IPS-18c (cell line): Measurements from ENCODE around the gene ME3.

Experiments used
- H3K4me3 ChIP-seq: 2 replicates; pipeline ENCODE4 v1.7.0; 2013; ENCODE audit warnings: low read depth, mild to moderate bottlenecking, low read length, moderate library complexity; ENCODE audit not compliant: insufficient read depth
- H3K9me3 ChIP-seq: one replicate; pipeline ENCODE4 v1.6.1; 2013; ENCODE audit warnings: mild to moderate bottlenecking, low read length, moderate library complexity; ENCODE audit not compliant: control insufficient read depth, insufficient read depth

Gene ME3

GRCh38 chr11:86608251-86608799 lies 64.1 kb downstream of the ME3 start:
- H3K9me3 ChIP-seq: no peaks in the 10 kb centered on the region

GRCh38 chr11:86606836-86607481 lies 65.5 kb downstream of the ME3 start:
- Histone ChIP-seq H3K9me3 (no peaks in the 10 kb centered on the region), H3K4me3 (no peak overlapping the region)

More at GRCh38 chr11:86608251-86608799, 64.1 kb downstream of the ME3 start:
- no peak overlapping the region; the same call in 1 of the 2 replicates for H3K4me3 ChIP-seq

DNA sequence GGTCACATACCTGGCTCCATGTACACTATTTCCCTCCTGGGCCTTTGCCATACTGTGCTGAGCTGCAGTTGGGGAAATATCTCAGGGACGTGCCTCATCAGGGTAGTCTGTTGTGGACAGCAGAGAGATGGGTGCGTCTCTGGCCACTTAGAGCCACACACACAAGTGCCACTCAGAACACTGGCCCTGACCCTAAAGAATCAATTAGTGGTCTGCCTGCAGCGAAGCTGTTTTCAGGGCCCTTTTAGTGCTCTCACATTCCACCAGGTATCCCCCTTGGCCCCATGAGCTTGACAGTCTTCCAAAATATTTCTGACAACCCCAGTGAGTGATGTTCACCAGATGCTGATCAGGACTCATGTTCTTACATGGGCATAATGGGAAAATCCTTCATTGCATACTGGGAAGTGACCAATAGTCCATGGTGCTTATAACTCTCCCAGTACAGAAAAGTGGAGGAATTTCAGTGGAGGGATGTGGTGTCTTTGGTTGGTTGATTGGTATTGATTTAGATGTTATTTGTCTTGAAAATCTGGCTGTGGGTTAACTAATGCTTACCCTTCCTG lies 66.1 kb downstream of the ME3 start:
- Histone ChIP-seq H3K4me3 (no peak overlapping the region), H3K9me3 (no peaks in the 10 kb centered on the region)

DNA sequence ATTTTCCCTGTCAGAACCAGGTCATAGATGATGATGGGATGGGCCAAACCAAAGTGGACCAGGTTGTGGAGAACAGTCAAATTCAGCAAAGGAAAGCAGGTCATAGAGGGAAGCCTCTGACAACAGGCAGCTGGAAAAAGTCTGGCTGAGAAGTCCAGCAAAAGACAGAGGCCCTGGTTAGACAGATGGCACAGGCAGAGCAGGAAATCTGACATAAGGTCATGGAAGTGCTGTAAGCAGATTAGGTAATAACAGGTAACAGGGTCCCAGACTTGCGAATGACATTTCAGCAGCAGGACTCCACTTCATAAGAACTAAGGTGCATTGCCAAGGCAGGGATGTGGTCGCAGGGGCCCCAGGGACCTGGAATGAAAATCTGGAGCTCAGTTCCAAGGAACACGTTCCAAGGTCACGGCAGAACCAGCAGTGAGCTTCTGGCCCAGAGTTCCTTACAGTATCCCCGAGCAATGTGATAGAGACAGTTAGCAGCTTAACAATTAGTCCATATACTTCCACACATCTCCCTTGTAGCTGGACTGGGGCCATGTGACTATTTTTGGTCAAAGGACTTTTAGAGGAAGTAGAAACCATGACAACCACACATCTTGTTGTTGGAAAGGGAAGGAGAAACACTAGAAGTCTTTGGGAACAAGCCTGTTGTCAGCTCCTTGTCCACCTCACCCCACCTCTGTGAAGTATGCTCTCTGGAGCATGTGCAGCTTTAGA lies 75.4 kb downstream of the ME3 start:
- H3K4me3 ChIP-seq: no peak overlapping the region
- H3K9me3 ChIP-seq: peaks cover 14% of the 10 kb centered on the region

- peaks cover 14% of the 10 kb centered on the region for H3K9me3 ChIP-seq
- no peak overlapping the region for H3K4me3 ChIP-seq
Measured at GRCh38 chr11:86595955-86596354, 76.5 kb downstream of the ME3 start.

- Histone ChIP-seq H3K4me3 (no peak overlapping the region), H3K9me3 (peaks cover 14% of the 10 kb centered on the region)
Measured at GRCh38 chr11:86595451-86595850, 77.0 kb downstream of the ME3 start.

DNA sequence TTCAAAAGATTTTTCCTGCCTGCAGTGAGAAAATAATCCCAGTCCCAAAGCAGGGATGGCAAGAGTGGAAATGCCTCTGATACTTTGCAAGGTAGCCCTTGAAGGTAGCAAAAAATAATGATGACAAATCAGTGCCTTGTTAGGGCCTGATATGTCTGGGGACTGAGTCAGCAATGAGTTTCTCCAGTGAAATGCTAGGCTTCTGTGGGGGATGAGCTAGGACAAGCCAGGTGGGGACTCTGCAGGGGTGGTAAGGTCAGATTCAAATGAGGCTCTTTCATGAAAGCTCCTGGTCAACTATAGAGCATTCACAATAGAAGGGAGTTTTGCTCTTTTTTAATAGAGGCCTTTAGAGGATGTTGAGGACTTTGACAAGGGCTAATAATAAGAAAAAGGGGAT lies 77.7 kb downstream of the ME3 start:
- H3K4me3 ChIP-seq: no peak overlapping the region
- H3K9me3 ChIP-seq: peaks cover 14% of the 10 kb centered on the region

GRCh38 chr11:86593833-86594232 lies 78.6 kb downstream of the ME3 start:
- peaks cover 14% of the 10 kb centered on the region for H3K9me3 ChIP-seq

DNA sequence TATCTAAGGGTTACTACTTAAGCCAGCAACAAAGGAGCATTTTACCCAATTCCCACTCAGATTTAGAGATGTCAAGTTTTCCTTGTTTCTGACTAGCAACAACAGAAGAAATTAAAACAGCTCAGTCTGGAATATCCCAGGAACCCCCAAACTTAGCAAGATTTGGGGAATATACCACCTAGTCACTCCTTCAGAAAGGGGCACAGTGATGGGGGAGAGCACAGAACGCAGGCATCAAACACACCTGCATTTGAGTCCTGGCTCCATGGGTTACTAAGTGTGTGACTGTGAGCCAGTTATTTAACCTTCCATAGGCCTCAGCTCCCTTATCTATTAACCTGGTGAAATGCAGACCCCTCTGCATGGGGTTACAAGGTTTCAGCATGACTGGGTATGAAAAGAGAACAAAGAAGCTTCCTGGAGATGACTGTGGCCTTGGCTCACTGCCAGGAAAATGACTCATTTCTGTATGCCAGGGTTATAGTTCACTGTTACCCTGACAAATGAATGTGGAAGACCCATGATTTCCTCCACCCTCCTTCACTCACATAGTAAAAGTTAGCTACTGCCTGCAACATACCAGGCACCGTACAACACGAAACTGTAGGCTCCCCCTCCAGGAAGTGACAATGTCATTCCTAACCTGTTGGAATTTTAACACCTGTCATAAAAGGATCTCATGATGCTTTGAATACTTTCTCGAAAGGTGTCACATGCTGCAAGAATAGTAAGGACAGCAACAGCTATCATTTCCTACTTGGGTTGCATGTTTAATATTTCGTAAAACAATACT lies 79.6 kb downstream of the ME3 start:
- peaks cover 11% of the 10 kb centered on the region for H3K9me3 ChIP-seq
- no peak overlapping the region for H3K4me3 ChIP-seq

More at GRCh38 chr11:86593833-86594232, 78.6 kb downstream of the ME3 start:
- H3K4me3 ChIP-seq: no peak overlapping the region

DNA sequence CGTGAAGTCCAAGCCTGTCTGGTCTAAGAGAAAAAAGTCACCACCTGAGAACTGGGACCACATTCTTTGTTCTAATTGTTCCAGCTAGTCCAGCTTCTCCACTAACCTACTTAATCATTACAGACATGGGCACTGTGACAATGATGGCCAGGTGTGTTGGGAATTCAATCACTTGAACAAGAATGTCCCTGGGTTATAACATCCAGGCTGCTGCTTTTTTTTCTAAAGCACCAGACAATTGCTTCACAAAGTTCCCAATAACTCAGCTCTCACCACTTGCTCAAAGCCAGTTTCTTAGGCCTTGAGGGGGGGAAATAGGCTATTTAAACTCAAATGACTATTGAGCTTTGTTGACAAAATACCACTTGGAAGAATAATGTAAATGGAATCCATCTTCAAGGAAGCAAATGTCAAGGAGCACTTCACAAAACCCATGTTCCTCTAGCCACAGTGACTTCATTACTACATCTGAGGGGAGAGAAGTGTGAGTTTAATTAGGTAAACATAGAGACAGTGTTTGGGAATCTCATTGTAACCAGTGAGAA lies 80.3 kb downstream of the ME3 start:
- H3K9me3 ChIP-seq: peaks cover 4% of the 10 kb centered on the region
- no peak overlapping the region for H3K4me3 ChIP-seq

DNA sequence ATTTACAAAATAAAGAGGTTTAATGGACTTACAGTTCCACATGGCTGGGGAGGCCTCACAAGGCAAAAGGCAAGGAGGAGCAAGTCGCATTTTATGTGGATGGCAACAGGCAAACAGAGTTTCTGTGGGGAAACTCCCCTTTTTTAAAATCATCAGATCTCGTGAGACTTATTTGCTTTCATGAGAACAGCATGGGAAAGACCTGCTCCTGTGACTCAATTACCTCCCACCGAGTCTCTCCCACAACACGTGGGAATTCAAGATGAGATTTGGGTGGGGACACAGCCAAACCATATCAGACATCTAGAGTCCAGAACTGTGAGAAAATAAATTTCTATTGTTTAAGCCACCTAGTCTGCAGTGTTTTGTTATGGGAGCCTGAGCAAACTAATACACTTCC lies 80.8 kb downstream of the ME3 start:
- H3K4me3 ChIP-seq: no peak overlapping the region
- H3K9me3 ChIP-seq: no peaks in the 10 kb centered on the region

- H3K9me3 ChIP-seq: no peaks in the 10 kb centered on the region
- no peak overlapping the region for H3K4me3 ChIP-seq
Measured at GRCh38 chr11:86589856-86590589, 82.4 kb downstream of the ME3 start.

DNA sequence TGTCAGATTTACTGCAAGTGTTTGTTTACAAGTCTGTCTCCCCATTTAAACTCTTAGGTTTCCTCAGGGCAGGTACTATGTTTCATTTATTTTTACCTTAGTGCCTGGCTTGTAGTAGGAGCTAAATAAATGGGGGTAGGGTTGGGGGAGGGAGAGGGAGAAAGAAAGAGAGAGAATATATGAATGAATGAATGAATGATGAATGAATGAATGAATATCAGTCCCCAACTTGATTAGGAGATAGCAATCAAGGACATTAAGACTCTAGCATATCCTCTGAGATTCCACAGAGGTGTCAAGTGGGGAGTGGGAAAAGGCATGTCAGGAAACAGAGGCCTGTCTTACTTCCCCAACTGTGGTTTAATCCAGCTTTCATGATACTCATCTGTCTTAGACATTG lies 83.2 kb downstream of the ME3 start:
- H3K9me3 ChIP-seq: no peaks in the 10 kb centered on the region
- H3K4me3 ChIP-seq: no peak overlapping the region

DNA sequence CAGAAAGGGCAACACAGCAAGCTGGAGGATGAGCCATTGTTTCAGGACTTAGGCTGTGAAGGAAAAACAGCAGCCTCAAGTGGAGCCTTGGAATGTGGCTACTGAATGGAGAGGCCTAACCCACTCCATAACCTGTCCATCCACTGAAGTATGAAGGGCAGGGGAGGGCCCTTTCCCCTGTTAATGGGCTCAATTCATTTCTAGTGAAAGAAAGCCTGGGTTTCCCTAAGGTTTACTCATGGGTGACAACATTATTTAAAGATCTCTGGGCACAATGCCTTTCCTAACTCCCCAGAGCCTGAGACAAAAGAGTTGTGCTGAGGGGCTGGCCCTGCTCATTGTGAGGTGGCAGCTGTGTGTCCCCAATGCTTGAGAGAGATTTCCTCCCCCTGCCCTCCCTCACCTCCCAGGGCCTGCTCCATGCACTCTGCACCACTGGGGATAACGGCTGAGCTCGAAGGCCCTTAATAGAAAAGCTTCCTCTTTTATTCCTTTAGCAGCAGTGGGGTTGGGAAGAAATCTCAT lies 83.8 kb downstream of the ME3 start:
- Histone ChIP-seq H3K9me3 (no peaks in the 10 kb centered on the region), H3K4me3 (no peak overlapping the region)

DNA sequence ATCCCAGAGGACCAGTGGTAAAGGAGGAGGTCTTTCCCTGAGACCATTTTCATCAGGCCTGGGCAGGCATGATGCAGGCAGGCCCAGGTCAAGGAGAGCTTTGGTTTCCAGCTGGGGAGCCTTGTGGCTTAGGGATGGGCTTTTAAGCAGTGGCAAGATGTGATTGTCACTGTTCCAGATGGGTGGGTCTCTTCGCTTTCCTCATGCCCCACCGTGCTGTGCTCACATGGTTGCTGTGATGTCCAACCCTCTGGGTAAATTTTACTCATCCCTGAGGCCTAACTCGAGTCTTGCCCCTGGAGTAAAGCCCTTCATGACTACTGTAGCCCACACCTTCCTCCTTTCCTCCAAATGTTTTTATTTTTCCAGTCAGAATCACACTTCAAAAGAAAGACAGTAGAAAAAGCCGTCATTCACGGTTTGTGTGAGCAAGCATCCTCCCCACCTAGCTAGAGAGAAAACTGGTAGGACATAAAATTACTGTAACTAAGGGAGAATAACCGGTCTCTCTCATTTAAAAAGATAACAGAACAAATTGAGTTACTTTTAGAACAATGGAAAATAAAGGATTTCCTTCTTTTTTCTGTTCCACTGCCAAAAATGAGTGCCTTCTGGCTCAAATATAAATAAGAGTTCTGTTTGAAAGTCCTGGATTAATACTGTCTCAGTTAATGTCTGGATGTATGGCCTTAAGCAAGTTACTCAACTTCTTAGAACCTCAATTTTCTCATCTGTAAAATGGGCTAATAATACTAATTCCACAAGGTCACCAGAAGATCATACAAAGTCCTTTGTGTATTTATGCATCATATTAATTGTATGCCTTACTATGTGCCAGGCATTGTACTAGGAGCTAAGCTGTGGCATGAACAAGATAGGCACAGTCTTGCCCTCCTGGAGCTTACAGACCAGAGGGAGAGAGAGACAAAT lies 84.9 kb downstream of the ME3 start:
- H3K4me3 ChIP-seq: no peak overlapping the region
- H3K9me3 ChIP-seq: no peaks in the 10 kb centered on the region
